Upper lobe of left lung (tissue), 6 donors: ENCODE data around the gene AGFG2. TPM values are rescaled to one million over a fixed set of nuclear protein-coding genes. Genes with fewer than 3 reads are reported as not detected.

ENCODE experiments used
- ATAC-seq, 2 donors: fragments of 200-7000 bp; cut with Tn5 transposase; one replicate each; pipeline ENCODE4 v1.9.1; 2022; ENCODE audit warnings: mild to moderate bottlenecking in 2 of 2, moderate library complexity in 2 of 2; ENCODE audit not compliant: low FRiP score in 2 of 2
- DNase-seq, 2 donors: peaks; one replicate each; pipeline ENCODE4 v3.0.0-alpha.2; 2019 to 2020
- H3K27ac ChIP-seq, 4 donors: fragments of 200-600 bp; sonication (generic); one replicate each; pipeline ENCODE4 v1.5.1; 2016 to 2019
- H3K27me3 ChIP-seq, 4 donors: fragments of 200-600 bp; sonication (generic); one replicate each; pipeline ENCODE4 v1.5.1; 2017 to 2019
- H3K36me3 ChIP-seq, 4 donors: fragments of 200-600 bp; sonication (generic); one replicate each; pipeline ENCODE4 v1.5.1; 2016 to 2019
- H3K4me1 ChIP-seq, 4 donors: fragments of 200-600 bp; sonication (generic); one replicate each; pipeline ENCODE4 v1.5.1; 2018 to 2019
- H3K4me3 ChIP-seq, 4 donors: fragments of 200-600 bp; sonication (generic); one replicate each; pipeline ENCODE4 v1.5.1; 2017 to 2019; ENCODE audit warnings: mild to moderate bottlenecking in 2 of 4, moderate library complexity in 1 of 4
- H3K9me3 ChIP-seq, 4 donors: fragments of 200-600 bp; sonication (generic); one replicate each; pipeline ENCODE4 v1.5.1; 2018 to 2019
- CTCF ChIP-seq, 6 experiments: fragments of 450-650 bp in 4 of 6; fragments of 200-600 bp in 2 of 6; sonication (generic) in 2 of 6; IDR thresholded peaks; one replicate each; pipeline ENCODE4 v1.5.1; 2016 to 2019; ENCODE audit warnings: antibody characterized with exemption in 6 of 6
- EP300 ChIP-seq, 4 donors: sonication (generic); formaldehyde crosslinking; IDR thresholded peaks; one replicate each; pipeline ENCODE4 v1.5.1; 2017; ENCODE audit warnings: antibody characterized with exemption in 4 of 4, control low read depth in 2 of 4
- POLR2A ChIP-seq, 4 donors: fragments of 450-650 bp; IDR thresholded peaks; one replicate each; pipeline ENCODE4 v1.5.1; 2016 to 2017; ENCODE audit warnings: antibody characterized with exemption in 4 of 4, mild to moderate bottlenecking in 2 of 4
- POLR2AphosphoS5 ChIP-seq, 2 donors: sonication (generic); formaldehyde crosslinking; IDR thresholded peaks; one replicate each; pipeline ENCODE4 v1.5.1; 2017; ENCODE audit warnings: antibody characterized with exemption in 2 of 2
- WGBS, 2 donors: methylation state at CpG; one replicate each; pipeline ENCODE4 v1.1.5; 2017 to 2018; 5-methylcytosine and 5-hydroxymethylcytosine counted together
- total RNA-seq, 6 donors: library from RNA; depleted of rRNA in 4 of 6; stranded (reverse); fragments of >200 nt in 4 of 6; gene quantifications; one replicate each; pipeline versions ENCODE4 v1.1.0 to v1.2.1, GENCODE V29; 2016 to 2021
- donor health status: DM: no; HTN: no; CAD: no; lungs with moderate emphysema.
- donor health status: DM: no; HTN: yes; CAD: no; lungs with severe emphysema.

The AGFG2 gene, protein sequence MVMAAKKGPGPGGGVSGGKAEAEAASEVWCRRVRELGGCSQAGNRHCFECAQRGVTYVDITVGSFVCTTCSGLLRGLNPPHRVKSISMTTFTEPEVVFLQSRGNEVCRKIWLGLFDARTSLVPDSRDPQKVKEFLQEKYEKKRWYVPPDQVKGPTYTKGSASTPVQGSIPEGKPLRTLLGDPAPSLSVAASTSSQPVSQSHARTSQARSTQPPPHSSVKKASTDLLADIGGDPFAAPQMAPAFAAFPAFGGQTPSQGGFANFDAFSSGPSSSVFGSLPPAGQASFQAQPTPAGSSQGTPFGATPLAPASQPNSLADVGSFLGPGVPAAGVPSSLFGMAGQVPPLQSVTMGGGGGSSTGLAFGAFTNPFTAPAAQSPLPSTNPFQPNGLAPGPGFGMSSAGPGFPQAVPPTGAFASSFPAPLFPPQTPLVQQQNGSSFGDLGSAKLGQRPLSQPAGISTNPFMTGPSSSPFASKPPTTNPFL
- total RNA-seq, result 10 to 100 TPM; 14.3 to 33.1 (median 20.4) TPM

GRCh38 chr7:100538654-100539435, at the start of gene AGFG2:
TSS of gene AGFG2 (plus strand) at chr7:100539203. CDS start at chr7:100539347, 144 bp downstream.
- TF ChIP-seq POLR2AphosphoS5 (IDR thresholded peaks at IDR 0.05) (peak; percentile 63 to 82), CTCF (IDR thresholded peaks at IDR 0.05) (peak in 2 of 6 experiments; percentile 17 to 33), POLR2A (IDR thresholded peaks at IDR 0.05) (peak in 2 of 4 donors; percentile 63 to 86), EP300 (IDR thresholded peaks at IDR 0.05) (peak in 1 of 4 donors; percentile 13)
- Histone ChIP-seq H3K36me3 (no peaks in the 10 kb centered on the region), H3K4me3 (peak within 1 kb of the TSS; percentile 83 to 100 (median 94)), H3K4me1 (peaks cover 15 to 30% (median 21%) of the 10 kb centered on the region in 4 donors), H3K27me3 (no peaks in the 10 kb centered on the region), H3K9me3 (no peaks in the 10 kb centered on the region), H3K27ac (peak within 1 kb of the TSS; percentile 71 to 84 (median 79))
- DNase-seq (peak; percentile 99 to 100), ATAC-seq (peak; percentile 99 to 100)
- 0 to 1% methylated on average over 28 to 59 of the region's 60 CpGs for WGBS, 2 donors

DNA sequence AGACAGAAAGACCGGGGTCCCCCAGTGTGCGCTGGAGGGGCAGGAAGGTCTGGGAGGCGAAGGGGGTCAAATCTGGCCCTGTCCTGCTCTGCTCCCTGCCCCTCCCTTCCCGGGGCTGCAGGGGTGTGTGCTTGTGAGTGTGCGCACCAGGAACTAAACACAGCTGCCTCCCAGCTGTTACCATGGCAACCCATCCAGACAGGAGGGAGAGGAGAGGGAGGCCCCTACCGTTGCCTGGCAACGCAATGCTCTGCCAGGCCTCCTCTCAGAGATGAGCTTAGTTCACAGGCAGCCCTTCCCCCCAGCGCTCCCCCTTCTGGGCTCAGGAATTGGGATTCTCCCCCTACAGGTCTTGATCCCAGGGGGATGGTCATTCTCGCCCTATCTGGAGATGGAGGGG, 49.2 kb upstream of the AGFG2 start:
- Histone ChIP-seq H3K4me1 (peaks cover 11 to 14% (median 13%) of the 10 kb centered on the region in 4 donors), H3K9me3 (no peaks in the 10 kb centered on the region), H3K27ac (no peak overlapping the region), H3K36me3 (no peaks in the 10 kb centered on the region), H3K4me3 (no peak overlapping the region), H3K27me3 (no peaks in the 10 kb centered on the region)
- DNase-seq, result peak in 1 of 2 donors; percentile 24
- ATAC-seq, result no peak
- 64 to 72% methylated on average over 7 to 9 of the region's 9 CpGs for WGBS, 2 donors
- no peak for TF ChIP-seq POLR2AphosphoS5 (IDR thresholded peaks at IDR 0.05)
- TF ChIP-seq CTCF (IDR thresholded peaks at IDR 0.05), result no peak
- no peak for TF ChIP-seq EP300 (IDR thresholded peaks at IDR 0.05)
- no peak for TF ChIP-seq POLR2A (IDR thresholded peaks at IDR 0.05)

DNA sequence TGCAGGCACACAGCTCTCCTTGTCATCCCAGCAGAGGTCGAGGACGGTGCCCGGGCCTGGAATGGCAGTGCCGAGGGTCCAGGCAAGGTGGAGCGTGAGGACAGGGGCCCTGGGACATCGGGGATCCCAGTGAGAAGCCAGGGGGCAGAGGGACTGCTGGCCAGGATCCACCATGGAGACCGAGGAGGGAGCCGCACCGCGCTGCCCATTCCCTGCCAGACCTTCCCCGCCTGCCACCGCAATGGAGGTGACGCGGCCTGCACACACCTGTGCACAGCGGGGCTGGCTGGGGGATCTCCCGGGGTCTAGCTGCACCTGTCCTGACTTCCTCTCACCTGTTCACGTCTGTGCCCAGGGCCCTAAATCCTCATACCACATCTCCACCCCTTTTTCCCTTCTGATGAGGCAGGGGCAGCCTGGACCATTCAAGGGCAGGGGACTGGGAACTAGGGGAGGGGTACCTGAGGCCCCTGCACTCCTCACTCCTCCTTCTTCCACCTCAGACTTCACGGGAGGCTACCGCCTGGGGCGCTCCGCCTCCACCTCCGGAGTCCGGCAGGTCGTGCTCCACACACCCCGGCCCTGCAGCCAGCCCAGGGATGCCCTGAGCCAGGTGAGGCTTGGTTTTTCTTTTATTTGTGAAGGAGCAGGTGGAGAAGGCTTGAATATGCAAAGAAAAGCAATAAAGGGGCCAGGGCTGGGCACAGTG, 48.4 kb upstream of the AGFG2 start:
- Histone ChIP-seq H3K4me1 (peaks cover 11 to 14% (median 13%) of the 10 kb centered on the region in 4 donors), H3K27ac (no peak overlapping the region), H3K9me3 (no peaks in the 10 kb centered on the region), H3K27me3 (no peaks in the 10 kb centered on the region), H3K4me3 (no peak overlapping the region), H3K36me3 (no peaks in the 10 kb centered on the region)
- WGBS, 2 donors, result 90 to 93% methylated on average over 22 to 24 of the region's 25 CpGs
- TF ChIP-seq EP300 (IDR thresholded peaks at IDR 0.05), result no peak
- DNase-seq, result peak in 1 of 2 donors; percentile 74
- peak in 1 of 2 donors; percentile 6 for ATAC-seq

DNA sequence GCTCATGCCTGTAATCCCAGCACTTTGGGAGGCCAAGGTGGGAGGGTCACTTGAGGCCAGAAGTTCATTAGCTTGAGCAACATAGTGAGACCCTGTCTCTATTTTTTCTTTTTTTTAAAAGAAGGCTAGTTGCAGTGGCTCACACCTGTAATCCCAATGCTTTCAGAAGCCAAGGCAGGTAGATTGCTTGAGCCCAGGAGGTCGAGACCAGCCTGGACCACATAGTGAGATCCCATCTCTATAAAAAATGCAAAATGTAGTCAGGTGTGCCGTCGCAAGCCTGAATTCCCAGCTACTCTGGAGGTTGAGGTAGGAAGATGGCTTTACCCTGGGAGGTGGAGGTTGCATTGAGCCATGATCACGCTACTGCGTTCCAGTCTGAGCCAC, 47.8 kb upstream of the AGFG2 start:
- WGBS, 2 donors, result 95 to 98% methylated on average over 5 of the region's 5 CpGs

More for the DNA sequence above, 47.8 kb upstream of the AGFG2 start:
- no peaks in the 10 kb centered on the region for H3K9me3 ChIP-seq
- TF ChIP-seq CTCF (IDR thresholded peaks at IDR 0.05) (no peak), POLR2A (IDR thresholded peaks at IDR 0.05) (no peak), EP300 (IDR thresholded peaks at IDR 0.05) (no peak), POLR2AphosphoS5 (IDR thresholded peaks at IDR 0.05) (no peak)
- ATAC-seq (no peak), DNase-seq (no peak)
- H3K4me3 ChIP-seq, result no peak overlapping the region
- no peak overlapping the region for H3K27ac ChIP-seq
- H3K36me3 ChIP-seq, result no peaks in the 10 kb centered on the region
- H3K27me3 ChIP-seq, result no peaks in the 10 kb centered on the region
- peaks cover 11 to 14% (median 13%) of the 10 kb centered on the region in 4 donors for H3K4me1 ChIP-seq
